ENCODE data around the gene REV3L.

DNA sequence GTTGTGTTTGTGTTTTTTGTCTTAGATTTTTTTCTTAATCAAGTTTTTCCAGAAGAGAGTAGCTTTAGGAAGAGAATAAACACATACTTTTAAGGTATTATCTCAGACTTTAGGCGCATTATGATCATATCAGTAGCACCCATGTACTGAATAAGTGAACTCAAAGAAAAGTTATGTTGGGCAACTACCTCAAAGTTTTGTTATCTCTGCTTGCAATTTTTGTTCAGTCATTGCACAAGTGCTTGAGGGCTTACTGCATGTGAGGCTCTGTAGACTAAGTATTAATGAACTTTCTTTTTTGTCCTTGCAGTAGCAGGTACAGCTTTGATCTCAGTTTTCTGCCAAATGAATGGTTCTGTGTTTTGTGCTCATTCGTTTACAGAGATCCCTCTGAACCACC, 206.7 kb downstream of the REV3L start:
- TF ChIP-seq, protein P1, sequence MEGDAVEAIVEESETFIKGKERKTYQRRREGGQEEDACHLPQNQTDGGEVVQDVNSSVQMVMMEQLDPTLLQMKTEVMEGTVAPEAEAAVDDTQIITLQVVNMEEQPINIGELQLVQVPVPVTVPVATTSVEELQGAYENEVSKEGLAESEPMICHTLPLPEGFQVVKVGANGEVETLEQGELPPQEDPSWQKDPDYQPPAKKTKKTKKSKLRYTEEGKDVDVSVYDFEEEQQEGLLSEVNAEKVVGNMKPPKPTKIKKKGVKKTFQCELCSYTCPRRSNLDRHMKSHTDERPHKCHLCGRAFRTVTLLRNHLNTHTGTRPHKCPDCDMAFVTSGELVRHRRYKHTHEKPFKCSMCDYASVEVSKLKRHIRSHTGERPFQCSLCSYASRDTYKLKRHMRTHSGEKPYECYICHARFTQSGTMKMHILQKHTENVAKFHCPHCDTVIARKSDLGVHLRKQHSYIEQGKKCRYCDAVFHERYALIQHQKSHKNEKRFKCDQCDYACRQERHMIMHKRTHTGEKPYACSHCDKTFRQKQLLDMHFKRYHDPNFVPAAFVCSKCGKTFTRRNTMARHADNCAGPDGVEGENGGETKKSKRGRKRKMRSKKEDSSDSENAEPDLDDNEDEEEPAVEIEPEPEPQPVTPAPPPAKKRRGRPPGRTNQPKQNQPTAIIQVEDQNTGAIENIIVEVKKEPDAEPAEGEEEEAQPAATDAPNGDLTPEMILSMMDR (IDR thresholded peaks at IDR 0.05; ENCODE audit: low read depth, low read length) = no peak
- TF ChIP-seq EZH2phosphoT487 (IDR thresholded peaks at IDR 0.05; ENCODE audit: low read depth) = no peak

Data from OCI-LY3 (cell line).